ENCODE results near the gene ROCK1. TPM values are rescaled to one million over a fixed set of nuclear protein-coding genes. Genes with fewer than 3 reads are reported as not detected.

Gene ROCK1
- total and polyA plus RNA-seq, 2 of the 8 experiments (the other 6 are each of a cell fraction or from before 2014, with no cell fraction given), result 4.2 to 48.9 TPM

DNA sequence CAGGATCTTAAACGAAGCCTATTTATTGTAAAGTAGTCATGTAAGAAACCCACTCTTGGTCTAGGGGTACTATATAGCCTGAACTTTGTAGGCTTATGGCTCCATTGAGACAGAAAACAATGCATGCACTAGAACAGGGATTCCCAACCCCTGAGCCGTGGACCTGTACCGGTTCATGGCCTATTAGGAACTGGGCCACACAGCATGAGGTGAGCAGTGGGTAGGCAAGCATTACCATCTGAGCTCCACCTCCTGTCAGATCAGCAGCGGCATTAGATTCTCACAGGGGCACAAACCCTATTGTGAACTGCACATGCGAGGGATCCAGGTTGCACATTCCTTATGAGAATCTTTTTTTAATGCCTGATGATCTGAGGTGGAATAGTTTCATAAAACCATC is 59.2 kb downstream of the ROCK1 start:
- no peaks in the 10 kb centered on the region for H4K20me1 ChIP-seq (replicated peaks in 1 of 2; ENCODE audit: control insufficient read depth in 1 of 2, insufficient read depth in 2 of 2, low read length in 2 of 2)
- H3K27me3 ChIP-seq (replicated peaks in 1 of 4; ENCODE audit: control insufficient read depth in 3 of 4, extremely low read depth in 1 of 4, insufficient read depth in 3 of 4, low read length in 3 of 4), result no peaks in the 10 kb centered on the region
- POLR2A ChIA-PET (ENCODE audit: partially characterized antibody), result no interaction called here
- no peaks in the 10 kb centered on the region for H3K9me3 ChIP-seq (ENCODE audit: insufficient read depth in 2 of 2, low read depth in 1 of 2, low read length in 1 of 2)
- H4K91ac ChIP-seq (replicated peaks; ENCODE audit: insufficient read length, low read length), result no peak overlapping the region
- H3K56ac ChIP-seq (replicated peaks; ENCODE audit: insufficient read length, low read depth, low read length), result no peak overlapping the region
- H2BK15ac ChIP-seq (ENCODE audit: low read length), result no peak overlapping the region
- H2BK12ac ChIP-seq (ENCODE audit: low read depth, low read length), result no peak overlapping the region
- H3K27ac ChIP-seq (ENCODE audit: low read depth, low read length), result no peak overlapping the region
- H3K4me1 ChIP-seq (replicated peaks in 1 of 4; ENCODE audit: control insufficient read depth in 3 of 4, insufficient read depth in 4 of 4, low read length in 3 of 4), result no peaks in the 10 kb centered on the region
- no peak overlapping the region for H2AK5ac ChIP-seq (ENCODE audit: low read depth, low read length)
- H4K5ac ChIP-seq (ENCODE audit: insufficient read length, low read depth, low read length), result no peak overlapping the region
- no peak overlapping the region for H3K23ac ChIP-seq (ENCODE audit: insufficient read length)
- 79% methylated on average over 5 of the region's 5 CpGs; no CpG with 5 or more reads in 1 of the 2 experiments for WGBS, 2 experiments (ENCODE audit: extremely low coverage in 1 of 2, insufficient coverage in 1 of 2, insufficient read length in 1 of 2, insufficient replicate concordance in 2 of 2, low coverage in 1 of 2, low lambda C conversion rate in 2 of 2, missing lambda C conversion rate in 1 of 2)
- no peaks in the 10 kb centered on the region; a peak in 2 of 8 replicates for H3K36me3 ChIP-seq (ENCODE audit: control insufficient read depth in 2 of 4, insufficient read depth in 4 of 4, low read length in 3 of 4)
- H3K14ac ChIP-seq (ENCODE audit: insufficient read length), result no peak overlapping the region
- DNase-seq (ENCODE audit: low read depth in 1 of 2, low spot score in 2 of 2) (no peak), FAIRE-seq (no peak)
- no peak for TF ChIP-seq SIN3A (conservative IDR thresholded peaks at IDR 0.05 in 1 of 2, IDR thresholded peaks at IDR 0.05 in 1 of 2; ENCODE audit: low read depth in 1 of 2, low read length in 2 of 2)
- TF ChIP-seq SAP30 (IDR thresholded peaks at IDR 0.05; ENCODE audit: insufficient read depth, insufficient replicate concordance, low read length), result no peak
- TF ChIP-seq TCF12 (IDR thresholded peaks at IDR 0.05; ENCODE audit: low read depth, low read length), result no peak
- TF ChIP-seq, protein P1, sequence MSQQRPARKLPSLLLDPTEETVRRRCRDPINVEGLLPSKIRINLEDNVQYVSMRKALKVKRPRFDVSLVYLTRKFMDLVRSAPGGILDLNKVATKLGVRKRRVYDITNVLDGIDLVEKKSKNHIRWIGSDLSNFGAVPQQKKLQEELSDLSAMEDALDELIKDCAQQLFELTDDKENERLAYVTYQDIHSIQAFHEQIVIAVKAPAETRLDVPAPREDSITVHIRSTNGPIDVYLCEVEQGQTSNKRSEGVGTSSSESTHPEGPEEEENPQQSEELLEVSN (IDR thresholded peaks at IDR 0.05), result no peak
- no peak for TF ChIP-seq TAF1 (IDR thresholded peaks at IDR 0.05; ENCODE audit: low read depth, low read length)
- H2AFZ ChIP-seq (ENCODE audit: low read length), result no peak overlapping the region
- H2BK120ac ChIP-seq (replicated peaks; ENCODE audit: low read depth, low read length), result no peak overlapping the region
- no peak overlapping the region for H3K9ac ChIP-seq (replicated peaks in 1 of 4; ENCODE audit: extremely low read depth in 1 of 4, low read depth in 3 of 4, low read length in 3 of 4)
- H2BK20ac ChIP-seq (ENCODE audit: low read length), result no peak overlapping the region
- H3K4me2 ChIP-seq (ENCODE audit: insufficient read depth in 1 of 2, low read depth in 2 of 2, low read length in 2 of 2), result no peak overlapping the region
- H4K8ac ChIP-seq (ENCODE audit: extremely low read depth, insufficient read depth, low read length), result no peak overlapping the region
- no peak overlapping the region for H2BK5ac ChIP-seq (ENCODE audit: low read depth, low read length)
- H3K23me2 ChIP-seq (ENCODE audit: low read depth, low read length), result no peaks in the 10 kb centered on the region; the same call in 1 of the 2 replicates
- H3K4me3 ChIP-seq (ENCODE audit: extremely low read depth in 1 of 4, insufficient read depth in 2 of 4, low read depth in 3 of 4, low read length in 4 of 4), result no peak overlapping the region
- H3K79me2 ChIP-seq (ENCODE audit: control insufficient read depth in 1 of 2, insufficient read depth in 2 of 2, low read length in 2 of 2), result peaks cover 0 to 22% of the 10 kb centered on the region in 2 experiments; a peak in 2 of 4 replicates
- no peaks in the 10 kb centered on the region for H3K79me1 ChIP-seq (ENCODE audit: low read depth, low read length)
- H3K18ac ChIP-seq (ENCODE audit: extremely low read depth, low read length), result no peak overlapping the region
- CTCF ChIA-PET (ENCODE audit: partially characterized antibody), result interaction anchor here (0.6 to 1.2 kb wide), 3 partner anchors 65 to 517 kb away, joined by 3 to 4 read pairs (median 3); no protein-coding TSS in a partner anchor
- no peak overlapping the region for H3K4ac ChIP-seq (replicated peaks; ENCODE audit: insufficient read length, low read depth, low read length)

Measured in H1 (cell line).